ENCODE measurements around the gene CHI3L1.

CHI3L1 gene

GRCh38 chr1:203217139-203217655 lies 30.7 kb upstream of the CHI3L1 start:
- H3K9ac ChIP-seq (ENCODE audit: low read length): no peak overlapping the region
- peaks cover 9% of the 10 kb centered on the region; the same call in 1 of the 2 replicates for H3K4me1 ChIP-seq (ENCODE audit: control insufficient read depth, insufficient read depth, low read length)
- H3K27me3 ChIP-seq (ENCODE audit: control insufficient read depth, insufficient read depth, low read length): no peaks in the 10 kb centered on the region
- no peak overlapping the region for H3K27ac ChIP-seq (ENCODE audit: low read depth, low read length)
- H3K4me3 ChIP-seq (ENCODE audit: low read depth, low read length): no peak overlapping the region
- H3K9me3 ChIP-seq (ENCODE audit: control insufficient read depth, insufficient read depth, low read depth, low read length): no peaks in the 10 kb centered on the region
- H3K36me3 ChIP-seq (ENCODE audit: control insufficient read depth, insufficient read depth, low read length): no peaks in the 10 kb centered on the region

GRCh38 chr1:203216274-203217138 lies 30.0 kb upstream of the CHI3L1 start:
- H3K4me3 ChIP-seq (ENCODE audit: low read depth, low read length): no peak overlapping the region
- H3K36me3 ChIP-seq (ENCODE audit: control insufficient read depth, insufficient read depth, low read length): no peaks in the 10 kb centered on the region
- no peak overlapping the region for H3K9ac ChIP-seq (ENCODE audit: low read length)
- no peak overlapping the region for H3K27ac ChIP-seq (ENCODE audit: low read depth, low read length)
- H3K9me3 ChIP-seq (ENCODE audit: control insufficient read depth, insufficient read depth, low read depth, low read length): no peaks in the 10 kb centered on the region
- no peaks in the 10 kb centered on the region for H3K27me3 ChIP-seq (ENCODE audit: control insufficient read depth, insufficient read depth, low read length)
- peaks cover 9% of the 10 kb centered on the region; the same call in 1 of the 2 replicates for H3K4me1 ChIP-seq (ENCODE audit: control insufficient read depth, insufficient read depth, low read length)

- H3K27ac ChIP-seq (ENCODE audit: low read depth, low read length): no peak overlapping the region
- H3K9me3 ChIP-seq (ENCODE audit: control insufficient read depth, insufficient read depth, low read depth, low read length): no peaks in the 10 kb centered on the region
- peaks cover 9% of the 10 kb centered on the region; the same call in 1 of the 2 replicates for H3K4me1 ChIP-seq (ENCODE audit: control insufficient read depth, insufficient read depth, low read length)
- no peak overlapping the region for H3K9ac ChIP-seq (ENCODE audit: low read length)
- no peaks in the 10 kb centered on the region for H3K36me3 ChIP-seq (ENCODE audit: control insufficient read depth, insufficient read depth, low read length)
- H3K27me3 ChIP-seq (ENCODE audit: control insufficient read depth, insufficient read depth, low read length): no peaks in the 10 kb centered on the region
- H3K4me3 ChIP-seq (ENCODE audit: low read depth, low read length): no peak overlapping the region
Observed at GRCh38 chr1:203215573-203215972, 29.1 kb upstream of the CHI3L1 start.

GRCh38 chr1:203214871-203215270 lies 28.4 kb upstream of the CHI3L1 start:
- H3K27ac ChIP-seq (ENCODE audit: low read depth, low read length): no peak overlapping the region
- H3K9me3 ChIP-seq (ENCODE audit: control insufficient read depth, insufficient read depth, low read depth, low read length): no peaks in the 10 kb centered on the region
- H3K36me3 ChIP-seq (ENCODE audit: control insufficient read depth, insufficient read depth, low read length): no peaks in the 10 kb centered on the region
- H3K4me3 ChIP-seq (ENCODE audit: low read depth, low read length): no peak overlapping the region
- no peaks in the 10 kb centered on the region for H3K27me3 ChIP-seq (ENCODE audit: control insufficient read depth, insufficient read depth, low read length)
- H3K4me1 ChIP-seq (ENCODE audit: control insufficient read depth, insufficient read depth, low read length): peaks cover 9% of the 10 kb centered on the region; the same call in 1 of the 2 replicates
- no peak overlapping the region for H3K9ac ChIP-seq (ENCODE audit: low read length)

- Histone ChIP-seq H3K4me3 (ENCODE audit: low read depth, low read length) (no peak overlapping the region), H3K4me1 (ENCODE audit: control insufficient read depth, insufficient read depth, low read length) (peaks cover 9% of the 10 kb centered on the region; the same call in 1 of the 2 replicates), H3K9me3 (ENCODE audit: control insufficient read depth, insufficient read depth, low read depth, low read length) (no peaks in the 10 kb centered on the region), H3K36me3 (ENCODE audit: control insufficient read depth, insufficient read depth, low read length) (no peaks in the 10 kb centered on the region), H3K27ac (ENCODE audit: low read depth, low read length) (no peak overlapping the region), H3K27me3 (ENCODE audit: control insufficient read depth, insufficient read depth, low read length) (no peaks in the 10 kb centered on the region), H3K9ac (ENCODE audit: low read length) (no peak overlapping the region)
Observed at GRCh38 chr1:203213126-203213525, 26.6 kb upstream of the CHI3L1 start.

- no peaks in the 10 kb centered on the region for H3K36me3 ChIP-seq (ENCODE audit: control insufficient read depth, insufficient read depth, low read length)
- H3K9me3 ChIP-seq (ENCODE audit: control insufficient read depth, insufficient read depth, low read depth, low read length): no peaks in the 10 kb centered on the region
- peaks cover 5% of the 10 kb centered on the region; the same call in 1 of the 2 replicates for H3K4me1 ChIP-seq (ENCODE audit: control insufficient read depth, insufficient read depth, low read length)
- no peak overlapping the region for H3K4me3 ChIP-seq (ENCODE audit: low read depth, low read length)
- no peak overlapping the region for H3K9ac ChIP-seq (ENCODE audit: low read length)
- no peaks in the 10 kb centered on the region for H3K27me3 ChIP-seq (ENCODE audit: control insufficient read depth, insufficient read depth, low read length)
- no peak overlapping the region for H3K27ac ChIP-seq (ENCODE audit: low read depth, low read length)
Observed at GRCh38 chr1:203211812-203212211, 25.3 kb upstream of the CHI3L1 start.

GRCh38 chr1:203210988-203211387 lies 24.5 kb upstream of the CHI3L1 start:
- H3K4me3 ChIP-seq (ENCODE audit: low read depth, low read length): no peak overlapping the region
- H3K9ac ChIP-seq (ENCODE audit: low read length): no peak overlapping the region
- H3K4me1 ChIP-seq (ENCODE audit: control insufficient read depth, insufficient read depth, low read length): no peaks in the 10 kb centered on the region; the same call in 1 of the 2 replicates
- H3K36me3 ChIP-seq (ENCODE audit: control insufficient read depth, insufficient read depth, low read length): no peaks in the 10 kb centered on the region
- H3K27me3 ChIP-seq (ENCODE audit: control insufficient read depth, insufficient read depth, low read length): no peaks in the 10 kb centered on the region
- H3K9me3 ChIP-seq (ENCODE audit: control insufficient read depth, insufficient read depth, low read depth, low read length): no peaks in the 10 kb centered on the region
- no peak overlapping the region for H3K27ac ChIP-seq (ENCODE audit: low read depth, low read length)

GRCh38 chr1:203210350-203210749 lies 23.8 kb upstream of the CHI3L1 start:
- H3K36me3 ChIP-seq (ENCODE audit: control insufficient read depth, insufficient read depth, low read length): no peaks in the 10 kb centered on the region
- no peaks in the 10 kb centered on the region for H3K9me3 ChIP-seq (ENCODE audit: control insufficient read depth, insufficient read depth, low read depth, low read length)
- no peaks in the 10 kb centered on the region; the same call in 1 of the 2 replicates for H3K4me1 ChIP-seq (ENCODE audit: control insufficient read depth, insufficient read depth, low read length)
- no peaks in the 10 kb centered on the region for H3K27me3 ChIP-seq (ENCODE audit: control insufficient read depth, insufficient read depth, low read length)
- no peak overlapping the region for H3K9ac ChIP-seq (ENCODE audit: low read length)
- no peak overlapping the region for H3K4me3 ChIP-seq (ENCODE audit: low read depth, low read length)
- H3K27ac ChIP-seq (ENCODE audit: low read depth, low read length): no peak overlapping the region

- Histone ChIP-seq H3K27me3 (ENCODE audit: control insufficient read depth, insufficient read depth, low read length) (no peaks in the 10 kb centered on the region), H3K4me1 (ENCODE audit: control insufficient read depth, insufficient read depth, low read length) (no peaks in the 10 kb centered on the region; the same call in 1 of the 2 replicates), H3K9ac (ENCODE audit: low read length) (no peak overlapping the region), H3K36me3 (ENCODE audit: control insufficient read depth, insufficient read depth, low read length) (no peaks in the 10 kb centered on the region), H3K4me3 (ENCODE audit: low read depth, low read length) (no peak overlapping the region), H3K27ac (ENCODE audit: low read depth, low read length) (no peak overlapping the region), H3K9me3 (ENCODE audit: control insufficient read depth, insufficient read depth, low read depth, low read length) (no peaks in the 10 kb centered on the region)
Observed at GRCh38 chr1:203208181-203208580, 21.7 kb upstream of the CHI3L1 start.

- Histone ChIP-seq H3K4me1 (ENCODE audit: control insufficient read depth, insufficient read depth, low read length) (no peaks in the 10 kb centered on the region; the same call in 1 of the 2 replicates), H3K27me3 (ENCODE audit: control insufficient read depth, insufficient read depth, low read length) (no peaks in the 10 kb centered on the region), H3K4me3 (ENCODE audit: low read depth, low read length) (no peak overlapping the region), H3K9me3 (ENCODE audit: control insufficient read depth, insufficient read depth, low read depth, low read length) (no peaks in the 10 kb centered on the region), H3K27ac (ENCODE audit: low read depth, low read length) (no peak overlapping the region), H3K36me3 (ENCODE audit: control insufficient read depth, insufficient read depth, low read length) (no peaks in the 10 kb centered on the region), H3K9ac (ENCODE audit: low read length) (no peak overlapping the region)
Observed at GRCh38 chr1:203207751-203208150, 21.2 kb upstream of the CHI3L1 start.

- H3K36me3 ChIP-seq (ENCODE audit: control insufficient read depth, insufficient read depth, low read length): no peaks in the 10 kb centered on the region
- no peaks in the 10 kb centered on the region; the same call in 1 of the 2 replicates for H3K4me1 ChIP-seq (ENCODE audit: control insufficient read depth, insufficient read depth, low read length)
- no peak overlapping the region for H3K4me3 ChIP-seq (ENCODE audit: low read depth, low read length)
- H3K27me3 ChIP-seq (ENCODE audit: control insufficient read depth, insufficient read depth, low read length): no peaks in the 10 kb centered on the region
- H3K27ac ChIP-seq (ENCODE audit: low read depth, low read length): no peak overlapping the region
- no peaks in the 10 kb centered on the region for H3K9me3 ChIP-seq (ENCODE audit: control insufficient read depth, insufficient read depth, low read depth, low read length)
- no peak overlapping the region for H3K9ac ChIP-seq (ENCODE audit: low read length)
Observed at GRCh38 chr1:203206129-203206687, 19.7 kb upstream of the CHI3L1 start.
